GM15510 (cell line): Measurements from ENCODE around the gene HOXA5.

ENCODE experiments used
- POLR2A ChIP-seq: IDR thresholded peaks from 3 replicates; pipeline ENCODE4 v1.6.1; 2011; ENCODE audit warnings: borderline replicate concordance; ENCODE audit not compliant: insufficient read length; ENCODE audit errors: extremely low read depth

Gene HOXA5

GRCh38 chr7:27151341-27151930, 8.0 kb upstream of the HOXA5 start:
- TF ChIP-seq POLR2A = no peak

- no peak for TF ChIP-seq POLR2A
Measured at GRCh38 chr7:27150568-27151340, 7.3 kb upstream of the HOXA5 start.

- no peak for TF ChIP-seq POLR2A
Measured at GRCh38 chr7:27149842-27150567, 6.5 kb upstream of the HOXA5 start.

- no peak for TF ChIP-seq POLR2A
Measured at GRCh38 chr7:27148756-27149641, 5.5 kb upstream of the HOXA5 start.

GRCh38 chr7:27148031-27148755, 4.7 kb upstream of the HOXA5 start:
- no peak for TF ChIP-seq POLR2A

GRCh38 chr7:27147199-27148030, 3.9 kb upstream of the HOXA5 start, which contains the start of gene HOXA6:
TSS of gene HOXA6 (minus strand) at chr7:27147774. CDS start at chr7:27147749, 25 bp downstream.
- no peak for TF ChIP-seq POLR2A

- TF ChIP-seq POLR2A = no peak
Measured at GRCh38 chr7:27146491-27147198, 3.2 kb upstream of the HOXA5 start.

- TF ChIP-seq POLR2A = no peak
Measured at GRCh38 chr7:27145914-27146412, 2.5 kb upstream of the HOXA5 start.

- TF ChIP-seq POLR2A = no peak
Measured at GRCh38 chr7:27145165-27145913, 1.9 kb upstream of the HOXA5 start.

- no peak for TF ChIP-seq POLR2A
Measured at GRCh38 chr7:27144781-27145164, 1.3 kb upstream of the HOXA5 start.

GRCh38 chr7:27143950-27144780, 684 bp upstream of the HOXA5 start:
- no peak for TF ChIP-seq POLR2A
